A673 (cell line): ENCODE measurements around the gene DIPK1A. TPM values are rescaled to one million over a fixed set of nuclear protein-coding genes. Genes with fewer than 3 reads are reported as not detected.
"Not testable (repeated sequence)": the region's sequence is repeated elsewhere in the genome, so short reads cannot be mapped to it uniquely, and the experiment has no call there.

ENCODE experiments used
- BruUV-seq: library from RNA; stranded (reverse); fragments of 400-500 nt; replicated peaks from 2 replicates; lab custom pipeline; 2021; lab: Mats Ljungman, UMichigan
- CTCF ChIA-PET: fragments of 300-600 bp; sonication (Branson Sonifier 250); formaldehyde crosslinking; loops from one replicate; lab custom pipeline; 2022; ENCODE audit warnings: antibody characterized with exemption; lab: Charles Lee
- POLR2A ChIA-PET: fragments of 300-600 bp; sonication (Branson Sonifier 250); formaldehyde crosslinking; loops from one replicate; lab custom pipeline; 2022; ENCODE audit warnings: antibody characterized with exemption; ENCODE audit not compliant: low non-redundant PET; lab: Charles Lee
- DNase-seq: peaks from one replicate; pipeline ENCODE4 v3.0.0-alpha.2; 2015; ENCODE audit warnings: low spot score
- H3K27ac ChIP-seq: fragments of 200-600 bp; sonication (generic); 2 replicates; pipeline ENCODE4 v1.5.1; 2016; ENCODE audit warnings: mixed run types, low read depth, mild to moderate bottlenecking, mixed read lengths, antibody characterized with exemption, low read length; ENCODE audit not compliant: poor library complexity, severe bottlenecking
- H3K27me3 ChIP-seq: fragments of 200-600 bp; sonication (generic); replicated peaks from 2 replicates; pipeline ENCODE4 v1.6.1; 2017; ENCODE audit warnings: mixed run types, low read depth, mild to moderate bottlenecking, mixed read lengths, antibody characterized with exemption, low read length; ENCODE audit not compliant: insufficient read depth, poor library complexity
- H3K36me3 ChIP-seq: fragments of 200-600 bp; sonication (generic); 2 replicates; pipeline ENCODE4 v1.6.1; 2016; ENCODE audit warnings: mixed run types, mild to moderate bottlenecking, mixed read lengths, antibody characterized with exemption, low read length; ENCODE audit not compliant: insufficient read depth, poor library complexity, severe bottlenecking
- H3K4me1 ChIP-seq: fragments of 200-600 bp; sonication (generic); 2 replicates; pipeline ENCODE4 v1.6.1; 2017; ENCODE audit warnings: mixed run types, mild to moderate bottlenecking, mixed read lengths, antibody characterized with exemption, low read length; ENCODE audit not compliant: insufficient read depth, poor library complexity, severe bottlenecking
- H3K4me3 ChIP-seq: fragments of 200-600 bp; sonication (generic); 2 replicates; pipeline ENCODE4 v1.5.1; 2016; ENCODE audit warnings: low read depth, mixed run types, mild to moderate bottlenecking, mixed read lengths, low read length; ENCODE audit not compliant: poor library complexity, severe bottlenecking
- H3K9me3 ChIP-seq: fragments of 200-600 bp; sonication (generic); 2 replicates; pipeline ENCODE4 v1.6.1; 2016; ENCODE audit warnings: mixed run types, low read depth, mild to moderate bottlenecking, mixed read lengths, antibody characterized with exemption, low read length; ENCODE audit not compliant: poor library complexity, severe bottlenecking
- EZH2 ChIP-seq: fragments of 200-600 bp; sonication (generic); IDR thresholded peaks from 2 replicates; pipeline ENCODE4 v1.6.1; 2017; ENCODE audit warnings: borderline replicate concordance, low read depth, mild to moderate bottlenecking, mixed read lengths, antibody characterized with exemption, low read length; ENCODE audit not compliant: poor library complexity, severe bottlenecking
- intact Hi-C: fragments of 100-400 bp; cut with micrococcal nuclease; formaldehyde crosslinking; loops from one replicate; pipeline ENCODE4 v1.10.0; 2022; ENCODE audit not compliant: unreplicated experiment
- total RNA-seq: library from RNA; stranded (reverse); gene quantifications from 2 replicates; pipeline ENCODE4 v1.2.3, GENCODE V29; 2021
- TF ChIP-seq, protein P1 (sequence below): fragments of 300-800, 200-600 bp; sonication (generic); conservative IDR thresholded peaks from 2 replicates; pipeline ENCODE4 v1.5.1; 2017; ENCODE audit warnings: low read depth, mild to moderate bottlenecking, antibody characterized with exemption, low read length, moderate library complexity, mixed read lengths

The DIPK1A gene
- total RNA-seq, 1 experiment from 2014 or later, result 10.9 TPM

DNA sequence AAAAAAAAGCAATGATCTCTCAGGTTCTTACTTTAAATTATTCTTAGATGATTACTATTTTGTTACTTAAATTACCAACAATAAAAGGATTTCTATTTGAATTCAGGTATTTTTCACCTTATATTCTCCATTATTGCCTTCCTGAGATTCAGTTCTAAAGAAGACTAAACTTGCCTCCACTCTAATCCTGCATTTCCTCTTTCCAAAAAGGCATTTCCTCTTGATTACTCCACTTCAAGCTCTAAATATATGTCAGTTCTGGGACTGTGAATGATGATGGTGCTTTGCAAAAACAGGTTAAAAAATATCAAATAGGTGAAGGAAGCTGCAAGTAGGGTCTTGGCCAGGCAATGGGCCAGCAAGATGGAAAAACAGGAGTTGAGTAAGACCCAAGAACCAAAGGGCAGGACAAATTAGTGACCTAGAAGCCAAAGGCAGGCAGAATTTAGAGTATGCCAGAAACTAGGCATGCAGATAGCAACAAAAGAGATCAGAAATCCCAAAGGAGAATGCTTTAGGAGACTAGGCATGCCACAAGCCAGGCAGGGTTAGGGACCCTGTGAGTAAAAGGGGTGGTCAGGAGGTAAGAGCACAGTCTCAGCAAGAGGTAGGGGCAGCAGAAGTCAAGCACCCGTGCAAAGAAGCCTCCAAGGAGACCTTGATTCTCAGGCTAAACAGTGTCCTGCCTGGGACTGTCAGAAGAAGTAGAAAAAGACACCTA lies 11.3 kb upstream of the DIPK1A start:
- Histone ChIP-seq H3K4me3 (no peak overlapping the region), H3K27me3 (no peaks in the 10 kb centered on the region), H3K27ac (peak overlapping the region; percentile 2), H3K36me3 (no peaks in the 10 kb centered on the region), H3K4me1 (peaks cover 15% of the 10 kb centered on the region), H3K9me3 (no peaks in the 10 kb centered on the region)
- CTCF ChIA-PET, result no interaction called here
- intact Hi-C loops, result no loop called here
- peak; percentile 45 for DNase-seq
- POLR2A ChIA-PET, result no interaction called here
- no TSS peak for BruUV-seq
- TF ChIP-seq, protein P1, sequence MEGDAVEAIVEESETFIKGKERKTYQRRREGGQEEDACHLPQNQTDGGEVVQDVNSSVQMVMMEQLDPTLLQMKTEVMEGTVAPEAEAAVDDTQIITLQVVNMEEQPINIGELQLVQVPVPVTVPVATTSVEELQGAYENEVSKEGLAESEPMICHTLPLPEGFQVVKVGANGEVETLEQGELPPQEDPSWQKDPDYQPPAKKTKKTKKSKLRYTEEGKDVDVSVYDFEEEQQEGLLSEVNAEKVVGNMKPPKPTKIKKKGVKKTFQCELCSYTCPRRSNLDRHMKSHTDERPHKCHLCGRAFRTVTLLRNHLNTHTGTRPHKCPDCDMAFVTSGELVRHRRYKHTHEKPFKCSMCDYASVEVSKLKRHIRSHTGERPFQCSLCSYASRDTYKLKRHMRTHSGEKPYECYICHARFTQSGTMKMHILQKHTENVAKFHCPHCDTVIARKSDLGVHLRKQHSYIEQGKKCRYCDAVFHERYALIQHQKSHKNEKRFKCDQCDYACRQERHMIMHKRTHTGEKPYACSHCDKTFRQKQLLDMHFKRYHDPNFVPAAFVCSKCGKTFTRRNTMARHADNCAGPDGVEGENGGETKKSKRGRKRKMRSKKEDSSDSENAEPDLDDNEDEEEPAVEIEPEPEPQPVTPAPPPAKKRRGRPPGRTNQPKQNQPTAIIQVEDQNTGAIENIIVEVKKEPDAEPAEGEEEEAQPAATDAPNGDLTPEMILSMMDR, result no peak
- no peak for TF ChIP-seq EZH2

DNA sequence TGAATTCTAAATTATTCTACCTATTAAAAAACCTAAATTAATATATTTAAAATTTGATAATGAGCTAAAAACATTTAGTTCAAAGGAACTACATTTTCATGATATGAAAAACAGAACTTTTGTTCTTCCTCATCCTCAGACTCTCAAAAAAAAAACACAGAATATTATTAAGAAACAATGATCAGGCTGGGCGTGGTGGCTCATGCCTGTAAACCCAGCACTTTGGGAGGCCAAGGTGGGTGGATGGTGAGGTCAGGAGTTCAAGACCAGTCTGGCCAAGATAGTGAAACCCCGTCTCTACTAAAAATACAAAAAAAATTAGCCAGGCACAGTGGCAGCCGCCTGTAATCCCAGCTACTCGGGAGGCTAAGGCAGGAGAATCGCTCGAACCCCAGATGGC lies 10.7 kb upstream of the DIPK1A start:
- H3K36me3 ChIP-seq, intact Hi-C loops, POLR2A ChIA-PET, CTCF ChIA-PET, BruUV-seq, H3K27me3 ChIP-seq, DNase-seq, H3K9me3 ChIP-seq, H3K4me3 ChIP-seq: not testable (repeated sequence)
- H3K4me1 ChIP-seq, result peaks cover 15% of the 10 kb centered on the region
- peak overlapping the region; percentile 2 for H3K27ac ChIP-seq

DNA sequence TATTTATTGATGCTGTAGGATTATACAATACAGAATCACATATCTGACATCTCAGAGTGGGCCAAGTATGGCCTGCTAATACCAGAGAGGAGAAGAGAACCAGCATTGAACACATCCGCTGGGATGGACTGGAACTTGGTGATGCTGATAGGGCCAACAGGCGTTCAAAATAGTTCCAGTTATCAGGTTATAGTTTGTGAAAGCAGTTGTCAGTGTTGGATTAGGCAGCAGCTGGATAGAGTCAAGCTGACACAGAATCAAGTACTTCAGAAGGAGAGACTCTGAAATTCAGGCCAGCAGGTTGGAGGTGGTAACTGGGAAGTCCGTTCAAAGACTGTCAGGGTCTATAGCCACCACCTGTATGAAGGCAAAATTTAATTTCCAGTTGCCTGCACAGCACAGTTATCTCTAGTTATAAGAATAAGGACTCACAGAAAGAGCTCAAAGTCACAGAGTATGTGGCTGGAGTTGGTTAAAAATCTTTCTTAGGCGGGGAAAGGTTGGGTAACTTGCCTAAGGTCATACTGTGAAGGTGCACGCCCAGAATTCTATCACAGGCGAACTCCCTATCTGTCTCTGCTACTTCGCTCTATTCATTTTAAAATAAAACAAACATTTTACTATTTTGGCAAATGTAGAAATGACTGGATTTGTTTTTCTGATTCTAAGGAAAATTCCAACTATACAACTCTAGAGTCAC lies 9.9 kb upstream of the DIPK1A start:
- Histone ChIP-seq H3K27me3 (no peaks in the 10 kb centered on the region), H3K4me3 (no peak overlapping the region), H3K36me3 (no peaks in the 10 kb centered on the region), H3K4me1 (peaks cover 15% of the 10 kb centered on the region), H3K27ac (no peak overlapping the region), H3K9me3 (no peaks in the 10 kb centered on the region)
- intact Hi-C loops, result no loop called here
- ChIA-PET CTCF (interaction anchor here (0.6 kb wide), 1 partner anchor 108 kb away, joined by 13 read pairs; no protein-coding TSS in a partner anchor), POLR2A (no interaction called here)
- no peak for DNase-seq
- no TSS peak for BruUV-seq
- TF ChIP-seq, protein P1, result no peak
- no peak for TF ChIP-seq EZH2
